Measurements from ENCODE around the gene TNS3. TPM values are rescaled to one million over a fixed set of nuclear protein-coding genes. Genes with fewer than 3 reads are reported as not detected.

The TNS3 gene
- total RNA-seq, 1 experiment from 2014 or later, result 143 TPM

DNA sequence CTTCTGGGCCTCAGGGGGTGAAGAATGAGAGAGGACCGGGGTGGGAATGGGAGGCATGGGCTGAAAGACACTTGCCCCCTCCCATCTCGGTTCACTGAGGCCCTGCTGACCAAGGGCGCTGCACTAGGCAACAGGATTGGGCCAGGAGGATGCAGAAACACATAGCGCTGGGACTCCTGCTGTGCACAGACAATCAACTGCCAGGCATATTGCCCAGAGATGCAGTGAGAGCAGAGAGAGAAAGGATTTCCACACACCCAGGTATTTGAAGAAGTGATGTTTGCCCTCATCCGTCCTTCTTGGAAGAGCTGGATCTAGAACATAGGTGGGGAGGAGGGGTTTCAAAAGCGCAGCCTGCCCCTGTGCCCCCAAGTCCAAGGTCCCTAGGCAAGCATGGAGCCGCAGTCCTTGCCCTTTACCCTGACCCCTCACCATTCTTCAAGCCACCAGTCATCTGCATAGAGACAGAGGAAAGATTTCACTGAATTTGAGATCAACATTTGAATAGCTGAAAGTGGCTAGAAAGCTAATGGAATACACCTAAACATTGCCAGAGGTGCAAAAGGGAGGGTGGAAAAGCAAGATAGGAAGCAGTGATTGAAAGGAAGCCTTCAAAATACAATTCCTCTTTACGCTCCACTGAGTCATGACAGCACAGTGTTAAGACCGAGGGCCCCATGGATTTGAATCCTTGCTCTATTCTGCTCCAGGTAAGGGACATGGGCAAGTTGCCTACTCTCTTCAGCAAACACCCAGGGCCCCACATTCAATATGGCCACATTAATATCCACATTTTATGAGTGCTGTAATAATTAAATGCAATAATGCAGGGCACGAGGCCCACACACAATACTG, 44.2 kb upstream of the TNS3 start:
- POLR2A ChIA-PET (ENCODE audit: unreplicated experiment), result interaction anchor here (0.6 kb wide), 1 partner anchor 44 kb away, joined by 15 read pairs; no protein-coding TSS in a partner anchor
- no peaks in the 10 kb centered on the region for H4K20me1 ChIP-seq (ENCODE audit: insufficient read depth)
- no peaks in the 10 kb centered on the region for H3K36me3 ChIP-seq (ENCODE audit: low read depth)
- no peaks in the 10 kb centered on the region for H3K79me2 ChIP-seq (ENCODE audit: low read depth)
- no peaks in the 10 kb centered on the region for H3K27me3 ChIP-seq (ENCODE audit: insufficient read depth, low read depth)
- CTCF ChIA-PET, result no interaction called here
- H3F3A ChIP-seq (ENCODE audit: insufficient read depth, low read depth), result peaks cover 8% of the 10 kb centered on the region
- BruUV-seq (replicated peaks), result no TSS peak
- no peak overlapping the region for H2AFZ ChIP-seq
- no peak overlapping the region for H3K27ac ChIP-seq
- peak in 1 of 2 experiments; percentile 32 for DNase-seq
- no peak overlapping the region for H3K4me2 ChIP-seq
- intact Hi-C loops (cut with micrococcal nuclease; ENCODE audit: unreplicated experiment), result no loop called here
- H3K9me3 ChIP-seq (ENCODE audit: insufficient read depth, low read depth), result no peaks in the 10 kb centered on the region
- H3K9me2 ChIP-seq (ENCODE audit: insufficient read depth), result no peaks in the 10 kb centered on the region
- TF ChIP-seq EZH2 (IDR thresholded peaks at IDR 0.05; ENCODE audit: low read depth), result no peak
- TF ChIP-seq, protein P1, sequence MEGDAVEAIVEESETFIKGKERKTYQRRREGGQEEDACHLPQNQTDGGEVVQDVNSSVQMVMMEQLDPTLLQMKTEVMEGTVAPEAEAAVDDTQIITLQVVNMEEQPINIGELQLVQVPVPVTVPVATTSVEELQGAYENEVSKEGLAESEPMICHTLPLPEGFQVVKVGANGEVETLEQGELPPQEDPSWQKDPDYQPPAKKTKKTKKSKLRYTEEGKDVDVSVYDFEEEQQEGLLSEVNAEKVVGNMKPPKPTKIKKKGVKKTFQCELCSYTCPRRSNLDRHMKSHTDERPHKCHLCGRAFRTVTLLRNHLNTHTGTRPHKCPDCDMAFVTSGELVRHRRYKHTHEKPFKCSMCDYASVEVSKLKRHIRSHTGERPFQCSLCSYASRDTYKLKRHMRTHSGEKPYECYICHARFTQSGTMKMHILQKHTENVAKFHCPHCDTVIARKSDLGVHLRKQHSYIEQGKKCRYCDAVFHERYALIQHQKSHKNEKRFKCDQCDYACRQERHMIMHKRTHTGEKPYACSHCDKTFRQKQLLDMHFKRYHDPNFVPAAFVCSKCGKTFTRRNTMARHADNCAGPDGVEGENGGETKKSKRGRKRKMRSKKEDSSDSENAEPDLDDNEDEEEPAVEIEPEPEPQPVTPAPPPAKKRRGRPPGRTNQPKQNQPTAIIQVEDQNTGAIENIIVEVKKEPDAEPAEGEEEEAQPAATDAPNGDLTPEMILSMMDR (conservative IDR thresholded peaks at IDR 0.05), result no peak
- no peak overlapping the region for H3K4me3 ChIP-seq
- peaks cover 10% of the 10 kb centered on the region for H3K4me1 ChIP-seq (replicated peaks; ENCODE audit: insufficient read depth)

DNA sequence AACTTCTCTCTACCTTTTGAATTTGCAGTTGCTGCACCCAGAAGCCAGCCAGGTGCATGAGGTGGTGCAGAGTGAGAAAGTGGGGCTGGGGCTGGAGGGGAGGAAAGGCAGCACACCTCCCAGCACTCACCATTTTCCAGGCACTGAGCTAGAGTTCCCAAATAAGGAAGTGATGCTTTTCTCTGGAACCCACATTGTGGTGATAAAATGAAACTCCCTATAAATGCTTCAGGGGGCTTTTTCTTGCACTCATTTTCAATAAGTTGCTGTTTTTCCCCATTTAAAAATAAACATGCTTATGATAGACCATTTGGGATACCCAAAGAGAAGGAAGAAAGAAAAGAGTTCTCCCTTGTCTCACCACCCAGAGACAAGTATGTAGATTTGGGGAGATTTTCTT, 42.8 kb upstream of the TNS3 start:
- Histone ChIP-seq H3K79me2 (ENCODE audit: low read depth) (no peaks in the 10 kb centered on the region), H3K27ac (no peak overlapping the region), H3K36me3 (ENCODE audit: low read depth) (no peaks in the 10 kb centered on the region), H3K9me2 (ENCODE audit: insufficient read depth) (no peaks in the 10 kb centered on the region), H3K27me3 (ENCODE audit: insufficient read depth, low read depth) (no peaks in the 10 kb centered on the region), H3F3A (ENCODE audit: insufficient read depth, low read depth) (peaks cover 8% of the 10 kb centered on the region; the same call in 1 of the 2 replicates), H3K9me3 (ENCODE audit: insufficient read depth, low read depth) (no peaks in the 10 kb centered on the region), H4K20me1 (ENCODE audit: insufficient read depth) (no peaks in the 10 kb centered on the region), H2AFZ (no peak overlapping the region), H3K4me1 (replicated peaks; ENCODE audit: insufficient read depth) (peaks cover 10% of the 10 kb centered on the region), H3K4me2 (no peak overlapping the region), H3K4me3 (no peak overlapping the region)
- POLR2A ChIA-PET (ENCODE audit: unreplicated experiment), result interaction anchor here (0.7 kb wide), 1 partner anchor 112 kb away, joined by 3 read pairs; no protein-coding TSS in a partner anchor
- peak in 1 of 2 experiments; percentile 32 for DNase-seq
- no TSS peak for BruUV-seq (replicated peaks)
- CTCF ChIA-PET, result interaction anchor here (0.6 kb wide), 1 partner anchor 1640 kb away, joined by 3 read pairs; no protein-coding TSS in a partner anchor
- TF ChIP-seq, protein P1 (conservative IDR thresholded peaks at IDR 0.05), result no peak
- TF ChIP-seq EZH2 (IDR thresholded peaks at IDR 0.05; ENCODE audit: low read depth), result no peak
- intact Hi-C loops (cut with micrococcal nuclease; ENCODE audit: unreplicated experiment), result no loop called here

DNA sequence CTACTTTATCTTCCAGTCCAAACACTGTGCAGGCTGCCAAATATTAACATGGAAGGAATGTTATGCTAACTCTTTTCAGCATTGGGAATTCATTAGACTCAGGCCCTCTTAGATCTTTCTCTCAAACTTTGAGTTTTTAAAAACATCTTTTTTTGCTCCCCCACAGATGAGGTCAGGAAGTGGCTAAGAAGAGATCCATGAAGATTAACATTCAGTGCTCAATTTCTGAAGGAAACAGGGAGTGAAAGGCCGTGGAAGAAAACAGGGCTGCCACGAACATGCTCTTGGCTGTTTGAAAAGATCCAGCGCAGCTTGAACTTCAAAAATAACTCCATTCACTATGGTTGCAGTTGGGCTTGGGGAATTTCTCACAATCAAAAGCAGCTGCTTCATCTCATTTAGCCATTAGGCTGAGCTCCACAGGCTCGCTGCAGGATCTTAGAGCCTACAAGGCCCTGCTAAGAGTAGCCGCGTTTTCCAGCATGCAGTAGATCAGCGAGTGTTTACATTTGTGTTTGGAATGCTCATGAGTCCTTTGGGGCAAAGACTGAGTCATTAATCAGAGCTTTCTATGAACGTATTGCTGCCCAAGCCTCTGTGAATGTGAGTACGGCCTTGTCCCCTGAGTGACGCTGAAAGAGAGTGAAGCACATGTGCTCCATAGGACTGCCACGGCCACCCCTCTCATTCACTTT, 41.2 kb upstream of the TNS3 start:
- Histone ChIP-seq H3K9me2 (ENCODE audit: insufficient read depth) (no peaks in the 10 kb centered on the region), H2AFZ (no peak overlapping the region), H3K27me3 (ENCODE audit: insufficient read depth, low read depth) (no peaks in the 10 kb centered on the region), H3K79me2 (ENCODE audit: low read depth) (no peaks in the 10 kb centered on the region), H3K4me3 (no peak overlapping the region), H3F3A (ENCODE audit: insufficient read depth, low read depth) (peaks cover 8% of the 10 kb centered on the region; the same call in 1 of the 2 replicates), H4K20me1 (ENCODE audit: insufficient read depth) (no peaks in the 10 kb centered on the region), H3K27ac (no peak overlapping the region), H3K4me1 (replicated peaks; ENCODE audit: insufficient read depth) (peaks cover 10% of the 10 kb centered on the region), H3K9me3 (ENCODE audit: insufficient read depth, low read depth) (no peaks in the 10 kb centered on the region), H3K4me2 (no peak overlapping the region), H3K36me3 (ENCODE audit: low read depth) (no peaks in the 10 kb centered on the region)
- BruUV-seq (replicated peaks), result no TSS peak
- intact Hi-C loops (cut with micrococcal nuclease; ENCODE audit: unreplicated experiment), result no loop called here
- CTCF ChIA-PET, result no interaction called here
- TF ChIP-seq, protein P1 (conservative IDR thresholded peaks at IDR 0.05), result no peak
- TF ChIP-seq EZH2 (IDR thresholded peaks at IDR 0.05; ENCODE audit: low read depth), result no peak
- peak in 1 of 2 experiments; percentile 58 for DNase-seq
- POLR2A ChIA-PET (ENCODE audit: unreplicated experiment), result no interaction called here
